SK-N-DZ (cell line): ENCODE data around the gene LIPI.
"Not testable (repeated sequence)": the region's sequence is repeated elsewhere in the genome, so short reads cannot be mapped to it uniquely, and the experiment has no call there.

Experiments
- DNase-seq: peaks from one replicate; pipeline ENCODE4 v3.0.0-alpha.2; 2015; ENCODE audit warnings: low spot score
- small RNA-seq, 2 experiments: library from RNA; depleted of rRNA; stranded (forward); fragments of <200 nt; gene quantifications; one replicate each; pipeline ENCODE3, GENCODE V24; 2014

Gene LIPI

GRCh38 chr21:14074177-14074576 lies 136.6 kb downstream of the LIPI start:
- DNase-seq, result no peak

- DNase-seq, result no peak
Observed at GRCh38 chr21:14073615-14074014, 137.1 kb downstream of the LIPI start.

- DNase-seq, result no peak
Observed at GRCh38 chr21:14072761-14073535, 137.8 kb downstream of the LIPI start.

- no peak for DNase-seq
Observed at GRCh38 chr21:14071902-14072734, 138.6 kb downstream of the LIPI start.

GRCh38 chr21:14070968-14071367 lies 139.8 kb downstream of the LIPI start:
- no peak for DNase-seq

GRCh38 chr21:14070049-14070893 lies 140.5 kb downstream of the LIPI start:
- no peak for DNase-seq

- DNase-seq, result no peak
Observed at GRCh38 chr21:14064296-14064645, 146.5 kb downstream of the LIPI start.

- not testable (repeated sequence) for DNase-seq
Observed at GRCh38 chr21:14063620-14064295, 147.0 kb downstream of the LIPI start.

- DNase-seq, result not testable (repeated sequence)
Observed at GRCh38 chr21:14062684-14063083, 148.1 kb downstream of the LIPI start.

- not testable (repeated sequence) for DNase-seq
Observed at GRCh38 chr21:14061820-14062219, 148.9 kb downstream of the LIPI start.

- not testable (repeated sequence) for DNase-seq
Observed at GRCh38 chr21:14058995-14059627, 151.6 kb downstream of the LIPI start.

Small RNA genes within 50 kb of the gene (small RNA-seq; reads per million reads assigned to genes)
- 0 reads per million in 2 experiments for gene RF01518
- 0 reads per million in 2 experiments for gene RNA5SP488
